Measurements from ENCODE around the gene SF1. TPM values are rescaled to one million over a fixed set of nuclear protein-coding genes. Genes with fewer than 3 reads are reported as not detected.

The SF1 gene
- total and polyA plus RNA-seq, 2 donors = 49.5 to 134 TPM

DNA sequence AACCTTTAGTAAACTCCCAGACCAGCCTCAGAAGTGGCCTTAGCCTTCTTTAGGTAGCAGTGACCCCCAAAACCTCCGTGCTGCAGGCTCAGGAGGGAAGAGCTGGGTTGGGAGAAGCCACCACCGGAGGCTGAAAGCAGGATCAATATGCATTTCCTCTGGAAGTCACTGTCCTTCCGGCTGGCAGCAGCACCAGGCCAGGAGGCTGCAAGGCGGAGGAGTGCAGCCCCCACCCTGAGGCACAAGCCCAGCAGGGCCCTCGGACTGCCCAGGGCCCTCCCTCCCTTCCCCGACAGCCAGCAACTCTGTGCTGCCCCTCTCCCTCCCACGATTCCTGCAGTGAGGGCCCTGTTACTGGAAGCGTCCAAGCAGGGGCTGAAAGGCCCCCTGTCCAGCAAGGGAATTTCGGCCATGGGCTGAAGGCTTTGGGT is 52.1 kb downstream of the SF1 start:
- H3K27me3 ChIP-seq (ENCODE audit: control insufficient read depth in 2 of 2, insufficient read depth in 1 of 2, low read length in 1 of 2) = peaks cover 16 to 23% of the 10 kb centered on the region in 2 donors
- H3K4me1 ChIP-seq (ENCODE audit: control insufficient read depth in 2 of 2, insufficient read depth in 2 of 2, low read length in 2 of 2) = peaks cover 5 to 22% of the 10 kb centered on the region in 2 donors
- H3K4me3 ChIP-seq (ENCODE audit: low read length in 2 of 2) = no peak overlapping the region
- H3K9me3 ChIP-seq (ENCODE audit: control insufficient read depth in 2 of 2, insufficient read depth in 1 of 2, low read length in 1 of 2) = no peaks in the 10 kb centered on the region
- 92% methylated on average over 9 of the region's 9 CpGs for WGBS
- no peak overlapping the region for H3K27ac ChIP-seq (ENCODE audit: low read depth in 1 of 2, low read length in 1 of 2)
- no peak for DNase-seq (ENCODE audit: low read depth in 6 of 9, low spot score in 9 of 9)
- H3K36me3 ChIP-seq (ENCODE audit: control insufficient read depth in 2 of 2, insufficient read depth in 2 of 2, low read length in 1 of 2) = peaks cover 19 to 21% of the 10 kb centered on the region in 2 donors

DNA sequence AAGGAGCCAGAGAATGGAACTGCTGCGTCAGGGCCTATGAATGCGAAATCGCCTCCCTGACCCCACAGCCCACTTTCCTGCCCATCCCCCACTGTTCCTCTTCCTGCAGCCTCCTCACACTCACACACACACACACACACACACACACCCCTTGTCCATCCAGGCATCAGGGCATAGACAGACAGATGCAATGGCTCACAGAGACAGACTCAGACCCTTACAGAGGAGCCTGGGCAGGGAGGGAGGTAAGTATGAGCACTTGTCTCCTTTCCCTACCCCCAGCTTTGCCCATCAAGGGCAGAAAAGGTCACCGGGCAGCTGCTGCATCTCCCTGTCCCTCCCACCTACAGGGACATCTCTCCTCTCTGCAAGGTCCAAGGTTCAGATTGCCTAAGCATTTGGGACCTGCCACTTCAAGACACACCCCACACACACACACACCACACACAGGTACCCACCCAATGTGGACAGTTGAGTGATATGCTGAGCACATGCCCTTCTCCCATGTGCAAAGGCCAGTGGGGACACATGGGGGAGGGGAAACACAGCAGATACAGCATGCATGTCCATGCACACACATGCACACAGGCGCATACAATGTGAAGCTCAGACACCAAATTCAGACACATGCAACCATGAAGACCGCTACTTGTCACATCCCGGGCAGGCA is 53.3 kb downstream of the SF1 start:
- H3K9me3 ChIP-seq (ENCODE audit: control insufficient read depth in 2 of 2, insufficient read depth in 1 of 2, low read length in 1 of 2) = no peaks in the 10 kb centered on the region
- H3K4me1 ChIP-seq (ENCODE audit: control insufficient read depth in 2 of 2, insufficient read depth in 2 of 2, low read length in 2 of 2) = peaks cover 5 to 22% of the 10 kb centered on the region in 2 donors
- 93% methylated on average over 7 of the region's 7 CpGs for WGBS
- H3K4me3 ChIP-seq (ENCODE audit: low read length in 2 of 2) = no peak overlapping the region
- peaks cover 25 to 36% of the 10 kb centered on the region in 2 donors for H3K27me3 ChIP-seq (ENCODE audit: control insufficient read depth in 2 of 2, insufficient read depth in 1 of 2, low read length in 1 of 2)
- DNase-seq (ENCODE audit: low read depth in 6 of 9, low spot score in 9 of 9) = no peak
- H3K27ac ChIP-seq (ENCODE audit: low read depth in 1 of 2, low read length in 1 of 2) = no peak overlapping the region
- H3K36me3 ChIP-seq (ENCODE audit: control insufficient read depth in 2 of 2, insufficient read depth in 2 of 2, low read length in 1 of 2) = peaks cover 11 to 12% of the 10 kb centered on the region in 2 donors

DNA sequence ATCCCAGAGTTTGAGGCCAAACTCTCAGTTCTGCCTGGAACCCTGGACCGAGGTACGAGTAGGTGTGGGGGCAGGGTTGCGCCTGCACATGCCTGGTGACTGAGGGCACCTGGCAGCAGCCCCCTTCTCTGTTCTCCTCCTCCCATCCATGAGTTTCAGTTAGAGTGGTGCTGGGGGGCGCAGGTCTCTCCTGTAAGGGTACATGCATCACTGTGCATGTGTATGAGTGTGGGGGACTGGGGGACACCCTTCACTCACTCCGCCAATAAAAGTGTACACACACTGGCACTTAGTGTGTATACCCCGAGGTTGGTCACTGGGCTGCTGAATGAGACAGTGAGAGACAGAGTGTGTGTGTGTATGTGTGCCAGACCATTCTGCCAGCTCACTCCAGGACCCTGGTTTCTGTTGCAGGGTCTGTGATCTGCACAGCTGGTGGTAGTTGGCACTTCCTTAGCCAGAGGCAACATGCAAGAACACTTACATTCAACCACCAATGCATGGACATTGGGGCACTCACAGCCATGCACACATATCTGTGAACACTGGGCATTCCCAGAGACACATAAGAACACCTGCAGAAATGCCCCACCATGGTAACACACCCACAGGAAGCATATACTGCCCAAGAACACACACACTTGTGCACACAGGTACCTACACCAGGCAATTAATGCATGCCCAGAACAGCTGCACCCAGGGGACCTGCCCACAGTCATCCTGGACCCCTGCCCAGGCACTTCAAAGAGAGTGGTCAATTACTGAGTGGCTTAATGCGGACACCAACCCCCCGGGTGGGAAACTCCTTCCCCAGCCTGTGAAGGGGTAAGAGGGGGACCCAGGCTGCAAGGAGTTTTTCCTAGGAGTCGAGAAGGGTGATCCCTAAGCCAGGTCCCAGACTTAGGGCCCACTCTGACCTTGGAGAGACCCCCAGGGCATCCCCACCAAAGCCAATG is 54.2 kb downstream of the SF1 start:
- Histone ChIP-seq H3K9me3 (ENCODE audit: control insufficient read depth in 2 of 2, insufficient read depth in 1 of 2, low read length in 1 of 2) (no peaks in the 10 kb centered on the region), H3K4me1 (ENCODE audit: control insufficient read depth in 2 of 2, insufficient read depth in 2 of 2, low read length in 2 of 2) (peaks cover 5 to 22% of the 10 kb centered on the region in 2 donors), H3K27ac (ENCODE audit: low read depth in 1 of 2, low read length in 1 of 2) (no peak overlapping the region), H3K36me3 (ENCODE audit: control insufficient read depth in 2 of 2, insufficient read depth in 2 of 2, low read length in 1 of 2) (peaks cover 11 to 12% of the 10 kb centered on the region in 2 donors), H3K27me3 (ENCODE audit: control insufficient read depth in 2 of 2, insufficient read depth in 1 of 2, low read length in 1 of 2) (peaks cover 27 to 42% of the 10 kb centered on the region in 2 donors), H3K4me3 (ENCODE audit: low read length in 2 of 2) (no peak overlapping the region)
- 71% methylated on average over 9 of the region's 9 CpGs for WGBS
- no peak for DNase-seq (ENCODE audit: low read depth in 6 of 9, low spot score in 9 of 9)

DNA sequence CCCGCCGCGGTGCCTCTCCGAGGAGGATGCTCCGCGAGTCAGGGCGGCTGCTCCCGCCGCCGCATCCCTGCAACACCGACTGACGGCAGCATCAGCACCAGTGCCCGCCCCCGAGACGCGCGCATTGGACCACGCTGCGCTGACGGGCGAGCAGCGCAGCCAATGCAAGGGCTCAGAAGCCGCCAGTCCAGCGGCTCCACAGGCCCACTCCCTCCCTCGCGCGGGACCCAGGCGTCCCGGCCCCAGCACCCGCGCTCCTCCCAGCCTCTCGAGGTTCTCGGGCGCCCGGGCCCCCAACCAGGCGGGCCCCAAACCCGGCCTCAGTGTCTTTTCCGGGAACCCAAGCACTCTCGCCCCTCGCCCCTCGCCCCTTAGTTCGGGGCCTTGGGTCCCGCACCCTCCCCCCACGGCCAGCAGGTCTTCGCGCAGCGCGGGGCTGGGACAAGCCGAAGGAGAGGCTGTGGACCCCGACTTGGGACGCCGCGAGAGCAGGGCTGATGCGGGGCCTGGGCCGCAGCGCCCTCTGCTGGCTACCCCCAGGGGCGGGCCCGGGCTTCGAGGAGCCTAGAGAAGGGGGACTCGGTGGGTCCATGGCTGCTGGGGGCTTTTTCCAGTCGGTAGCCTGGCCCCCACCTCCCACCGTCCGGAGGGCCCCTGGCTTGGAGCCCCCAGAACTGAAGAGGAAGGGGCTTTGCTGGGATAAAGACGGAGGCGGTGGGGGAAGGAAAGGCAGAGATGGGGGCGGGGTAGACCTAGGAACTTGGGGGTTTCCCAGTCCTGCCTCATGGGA is 55.0 kb downstream of the SF1 start, which contains the start of gene NRXN2:
NRXN2 (minus strand) TSS at position 81 of the 790 bp plus-strand sequence. CDS start 9,498 bp downstream, outside the sequence.
- no peaks in the 10 kb centered on the region for H3K9me3 ChIP-seq (ENCODE audit: control insufficient read depth in 2 of 2, insufficient read depth in 1 of 2, low read length in 1 of 2)
- H3K27me3 ChIP-seq (ENCODE audit: control insufficient read depth in 2 of 2, insufficient read depth in 1 of 2, low read length in 1 of 2) = peaks cover 27 to 49% of the 10 kb centered on the region in 2 donors
- peaks cover 5 to 22% of the 10 kb centered on the region in 2 donors for H3K4me1 ChIP-seq (ENCODE audit: control insufficient read depth in 2 of 2, insufficient read depth in 2 of 2, low read length in 2 of 2)
- H3K36me3 ChIP-seq (ENCODE audit: control insufficient read depth in 2 of 2, insufficient read depth in 2 of 2, low read length in 1 of 2) = peaks cover 4 to 5% of the 10 kb centered on the region in 2 donors
- WGBS = 3% methylated on average over 66 of the region's 66 CpGs
- H3K4me3 ChIP-seq (ENCODE audit: low read length in 2 of 2) = peak within 1 kb of the TSS; percentile 60 to 78
- DNase-seq (ENCODE audit: low read depth in 6 of 9, low spot score in 9 of 9) = peak; percentile 46 to 88 (median 70)
- peak within 1 kb of the TSS in 1 of 2 donors; percentile 62 for H3K27ac ChIP-seq (ENCODE audit: low read depth in 1 of 2, low read length in 1 of 2)

DNA sequence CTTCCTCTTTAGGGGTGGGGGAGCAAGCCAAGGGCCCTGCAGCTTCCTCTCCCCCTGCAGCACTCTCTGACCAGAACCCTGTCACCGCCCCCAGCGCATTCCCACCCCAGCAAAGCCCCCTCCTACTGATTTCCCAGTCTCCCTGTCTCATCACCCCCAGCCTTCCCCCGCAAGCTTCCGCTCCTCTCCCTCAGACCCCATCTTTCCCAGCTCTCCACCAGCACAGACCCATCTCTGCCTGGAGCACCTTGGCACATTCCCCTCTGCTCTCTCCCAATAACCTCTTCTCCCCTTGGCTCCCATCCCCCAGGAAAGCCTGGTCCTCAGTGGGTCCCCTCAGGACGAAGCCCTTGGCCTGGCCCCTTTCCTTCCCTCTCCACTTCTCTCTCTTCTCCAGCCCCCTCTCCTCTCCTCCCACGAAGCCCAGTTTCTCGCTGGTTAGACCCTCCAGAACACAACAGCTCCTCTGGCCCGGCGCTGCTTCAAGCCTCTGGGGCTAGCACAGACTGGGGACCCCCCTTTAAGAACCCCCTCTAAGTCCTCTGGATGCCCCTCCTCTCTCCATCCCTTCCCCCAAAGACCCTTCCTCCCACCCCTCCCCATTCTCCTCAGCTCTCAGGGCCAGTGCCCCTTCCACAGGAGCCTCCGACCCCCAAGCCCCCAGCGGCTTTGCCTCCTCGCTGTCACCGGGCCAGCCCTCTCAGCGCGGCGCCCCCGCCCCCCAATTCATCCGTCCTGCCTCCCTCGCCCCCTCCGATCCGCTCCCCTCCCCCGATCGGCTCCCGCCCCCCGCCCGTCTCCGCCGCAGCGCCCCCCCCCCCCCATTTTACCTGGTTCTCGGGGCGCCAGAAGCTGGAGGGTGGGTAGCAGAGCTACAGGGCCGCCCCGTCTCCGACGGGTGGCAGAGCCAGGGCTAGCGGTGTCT is 55.9 kb downstream of the SF1 start:
- Histone ChIP-seq H3K4me3 (ENCODE audit: low read length in 2 of 2) (peak overlapping the region in 1 of 2 donors; percentile 78), H3K27ac (ENCODE audit: low read depth in 1 of 2, low read length in 1 of 2) (no peak overlapping the region), H3K27me3 (ENCODE audit: control insufficient read depth in 2 of 2, insufficient read depth in 1 of 2, low read length in 1 of 2) (peaks cover 30 to 58% of the 10 kb centered on the region in 2 donors), H3K4me1 (ENCODE audit: control insufficient read depth in 2 of 2, insufficient read depth in 2 of 2, low read length in 2 of 2) (peaks cover 5 to 22% of the 10 kb centered on the region in 2 donors), H3K9me3 (ENCODE audit: control insufficient read depth in 2 of 2, insufficient read depth in 1 of 2, low read length in 1 of 2) (no peaks in the 10 kb centered on the region), H3K36me3 (ENCODE audit: control insufficient read depth in 2 of 2, insufficient read depth in 2 of 2, low read length in 1 of 2) (peaks cover 0 to 2% of the 10 kb centered on the region in 2 donors)
- 13% methylated on average over 35 of the region's 36 CpGs for WGBS
- no peak for DNase-seq (ENCODE audit: low read depth in 6 of 9, low spot score in 9 of 9)

DNA sequence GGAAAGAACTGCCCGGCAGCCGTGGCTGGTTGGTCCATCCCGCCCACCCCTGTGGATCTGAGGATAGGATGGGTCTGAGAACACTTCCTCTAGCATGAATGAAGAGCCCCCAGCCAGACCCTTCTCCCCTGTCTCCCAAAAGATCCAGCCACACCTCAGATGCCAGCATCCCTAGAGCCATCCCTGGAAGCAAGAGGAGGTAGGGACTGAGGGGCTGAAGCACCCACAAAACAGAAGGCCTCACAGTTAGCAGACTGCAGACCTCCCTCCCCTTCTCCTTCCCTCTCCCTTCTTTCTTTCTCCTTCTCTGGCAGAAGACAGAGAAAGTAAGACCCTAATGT is 57.0 kb downstream of the SF1 start:
- H3K4me3 ChIP-seq (ENCODE audit: low read length in 2 of 2) = no peak overlapping the region
- no peak for DNase-seq (ENCODE audit: low read depth in 6 of 9, low spot score in 9 of 9)
- WGBS = 91% methylated on average over 3 of the region's 3 CpGs
- H3K27ac ChIP-seq (ENCODE audit: low read depth in 1 of 2, low read length in 1 of 2) = no peak overlapping the region
- peaks cover 5 to 24% of the 10 kb centered on the region in 2 donors for H3K4me1 ChIP-seq (ENCODE audit: control insufficient read depth in 2 of 2, insufficient read depth in 2 of 2, low read length in 2 of 2)
- no peaks in the 10 kb centered on the region for H3K36me3 ChIP-seq (ENCODE audit: control insufficient read depth in 2 of 2, insufficient read depth in 2 of 2, low read length in 1 of 2)
- no peaks in the 10 kb centered on the region for H3K9me3 ChIP-seq (ENCODE audit: control insufficient read depth in 2 of 2, insufficient read depth in 1 of 2, low read length in 1 of 2)
- peaks cover 34 to 69% of the 10 kb centered on the region in 2 donors for H3K27me3 ChIP-seq (ENCODE audit: control insufficient read depth in 2 of 2, insufficient read depth in 1 of 2, low read length in 1 of 2)

DNA sequence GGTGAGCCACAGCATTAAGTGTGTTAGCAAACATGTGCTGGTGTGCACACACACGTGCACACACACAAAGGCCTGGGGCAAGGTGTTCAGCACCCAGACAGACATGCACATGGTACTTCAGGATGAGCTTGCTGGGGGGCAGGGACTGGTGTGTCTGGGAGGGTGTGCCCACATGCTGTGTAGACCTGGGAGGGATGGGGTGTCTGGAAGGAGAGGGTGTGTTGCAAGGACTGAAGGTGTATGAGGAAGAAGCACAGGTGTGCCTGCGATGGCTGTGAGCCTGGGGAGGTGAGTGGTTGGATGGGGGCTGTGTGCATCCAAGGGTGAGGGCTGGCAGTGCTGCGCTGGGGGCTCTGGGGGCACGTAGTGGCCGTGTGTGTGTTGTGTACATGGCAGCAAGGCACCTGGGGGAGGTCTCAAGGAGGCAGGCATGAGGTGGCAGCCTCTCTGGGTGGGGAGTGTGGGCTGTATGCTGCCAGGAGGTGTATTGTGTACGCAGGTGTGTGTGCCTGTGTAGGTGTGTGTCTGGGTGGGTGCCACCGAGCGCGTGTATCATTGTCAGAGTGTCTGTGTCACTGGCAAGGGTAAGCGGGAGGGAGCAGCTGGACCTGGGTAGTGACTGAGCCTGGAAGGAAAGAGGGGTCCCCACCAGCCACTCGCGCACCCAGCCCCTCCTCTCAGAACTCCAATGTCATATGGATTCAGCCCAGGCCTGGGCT is 57.5 kb downstream of the SF1 start:
- 94% methylated on average over 12 of the region's 12 CpGs for WGBS
- H3K4me1 ChIP-seq (ENCODE audit: control insufficient read depth in 2 of 2, insufficient read depth in 2 of 2, low read length in 2 of 2) = peaks cover 5 to 21% of the 10 kb centered on the region in 2 donors
- no peak overlapping the region for H3K4me3 ChIP-seq (ENCODE audit: low read length in 2 of 2)
- H3K9me3 ChIP-seq (ENCODE audit: control insufficient read depth in 2 of 2, insufficient read depth in 1 of 2, low read length in 1 of 2) = no peaks in the 10 kb centered on the region
- no peak for DNase-seq (ENCODE audit: low read depth in 6 of 9, low spot score in 9 of 9)
- H3K27ac ChIP-seq (ENCODE audit: low read depth in 1 of 2, low read length in 1 of 2) = no peak overlapping the region
- H3K36me3 ChIP-seq (ENCODE audit: control insufficient read depth in 2 of 2, insufficient read depth in 2 of 2, low read length in 1 of 2) = no peaks in the 10 kb centered on the region
- H3K27me3 ChIP-seq (ENCODE audit: control insufficient read depth in 2 of 2, insufficient read depth in 1 of 2, low read length in 1 of 2) = peaks cover 39 to 74% of the 10 kb centered on the region in 2 donors
